ENCODE data around the gene DNAJC5G.

DNAJC5G gene

DNA sequence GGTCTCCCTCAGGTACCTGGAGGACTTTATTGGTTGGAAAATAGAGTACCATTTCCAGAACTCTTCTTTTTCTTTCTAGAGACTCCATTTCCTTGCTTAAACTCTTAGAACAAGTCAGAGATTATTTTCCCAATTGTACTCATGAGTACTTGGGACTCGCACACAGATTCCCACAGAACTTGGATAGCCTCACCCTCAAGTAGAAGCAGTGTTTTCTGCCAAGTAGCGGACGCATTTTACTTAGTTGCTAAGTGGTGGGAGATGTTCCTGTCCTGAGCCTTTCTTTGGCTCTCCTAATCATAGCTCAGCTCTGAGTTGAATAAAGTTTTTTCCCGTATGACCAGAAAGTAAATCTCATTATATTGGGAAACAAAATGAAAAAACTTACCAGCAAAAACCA, 29.6 kb upstream of the DNAJC5G start:
- no peak overlapping the region for H3K4me3 ChIP-seq (ENCODE audit: low read length)
- TF ChIP-seq ZNF274 (IDR thresholded peaks at IDR 0.05; ENCODE audit: low read depth, low read length): no peak

- no peak overlapping the region for H3K4me3 ChIP-seq (ENCODE audit: low read length)
- TF ChIP-seq ZNF274 (IDR thresholded peaks at IDR 0.05; ENCODE audit: low read depth, low read length): no peak
These were observed 27.3 kb upstream of the DNAJC5G start for GRCh38 chr2:27247893-27248292.

- H3K4me3 ChIP-seq (ENCODE audit: low read length): no peak overlapping the region
- no peak for TF ChIP-seq ZNF274 (IDR thresholded peaks at IDR 0.05; ENCODE audit: low read depth, low read length)
These were observed 25.9 kb upstream of the DNAJC5G start for GRCh38 chr2:27249159-27249890.

GRCh38 chr2:27249891-27250651, 25.2 kb upstream of the DNAJC5G start:
- TF ChIP-seq ZNF274 (IDR thresholded peaks at IDR 0.05; ENCODE audit: low read depth, low read length): no peak
- no peak overlapping the region for H3K4me3 ChIP-seq (ENCODE audit: low read length)

DNA sequence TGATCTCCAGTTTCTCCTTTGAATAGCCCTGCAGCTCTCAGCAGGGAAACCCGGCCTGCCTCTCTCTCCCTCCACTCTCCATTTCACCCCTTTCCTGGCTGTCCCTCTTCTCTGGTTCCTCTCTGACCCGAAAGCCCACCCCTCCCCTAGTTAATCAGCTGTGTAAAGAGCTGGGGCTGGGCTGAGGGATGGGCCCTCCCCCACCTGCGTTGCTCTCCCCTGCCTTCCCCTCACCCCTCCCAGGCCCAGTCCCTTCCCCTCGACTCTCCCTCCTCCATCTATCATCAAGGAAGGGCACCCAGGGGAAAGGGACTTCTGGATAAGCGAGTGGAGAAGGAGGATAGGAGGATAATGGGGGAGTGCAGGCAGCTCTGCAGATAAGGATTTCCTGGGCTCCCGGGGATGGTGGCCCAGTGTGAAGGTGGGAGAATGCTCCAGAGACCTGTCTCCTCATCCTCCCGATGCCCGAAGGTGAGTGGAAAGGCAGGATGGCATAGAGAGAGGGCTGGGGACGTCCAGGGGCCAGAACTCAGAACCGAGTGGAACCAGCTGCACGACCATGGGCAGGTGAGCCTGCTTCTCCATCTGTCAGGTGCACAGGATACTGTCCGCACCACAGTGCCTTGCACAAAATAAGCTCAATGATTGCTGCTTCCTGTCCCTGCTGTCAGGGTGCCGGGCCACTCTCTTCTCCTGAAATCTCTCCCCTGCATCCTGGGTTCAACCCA, 24.4 kb upstream of the DNAJC5G start:
- no peak for TF ChIP-seq ZNF274 (IDR thresholded peaks at IDR 0.05; ENCODE audit: low read depth, low read length)
- no peak overlapping the region for H3K4me3 ChIP-seq (ENCODE audit: low read length)

- no peak overlapping the region for H3K4me3 ChIP-seq (ENCODE audit: low read length)
- TF ChIP-seq ZNF274 (IDR thresholded peaks at IDR 0.05; ENCODE audit: low read depth, low read length): no peak
These were observed 23.5 kb upstream of the DNAJC5G start for GRCh38 chr2:27251766-27252165.

- no peak overlapping the region for H3K4me3 ChIP-seq (ENCODE audit: low read length)
- no peak for TF ChIP-seq ZNF274 (IDR thresholded peaks at IDR 0.05; ENCODE audit: low read depth, low read length)
These were observed 20.0 kb upstream of the DNAJC5G start for GRCh38 chr2:27255187-27255586.

GRCh38 chr2:27255660-27256059, 19.6 kb upstream of the DNAJC5G start:
- no peak for TF ChIP-seq ZNF274 (IDR thresholded peaks at IDR 0.05; ENCODE audit: low read depth, low read length)
- H3K4me3 ChIP-seq (ENCODE audit: low read length): no peak overlapping the region

DNA sequence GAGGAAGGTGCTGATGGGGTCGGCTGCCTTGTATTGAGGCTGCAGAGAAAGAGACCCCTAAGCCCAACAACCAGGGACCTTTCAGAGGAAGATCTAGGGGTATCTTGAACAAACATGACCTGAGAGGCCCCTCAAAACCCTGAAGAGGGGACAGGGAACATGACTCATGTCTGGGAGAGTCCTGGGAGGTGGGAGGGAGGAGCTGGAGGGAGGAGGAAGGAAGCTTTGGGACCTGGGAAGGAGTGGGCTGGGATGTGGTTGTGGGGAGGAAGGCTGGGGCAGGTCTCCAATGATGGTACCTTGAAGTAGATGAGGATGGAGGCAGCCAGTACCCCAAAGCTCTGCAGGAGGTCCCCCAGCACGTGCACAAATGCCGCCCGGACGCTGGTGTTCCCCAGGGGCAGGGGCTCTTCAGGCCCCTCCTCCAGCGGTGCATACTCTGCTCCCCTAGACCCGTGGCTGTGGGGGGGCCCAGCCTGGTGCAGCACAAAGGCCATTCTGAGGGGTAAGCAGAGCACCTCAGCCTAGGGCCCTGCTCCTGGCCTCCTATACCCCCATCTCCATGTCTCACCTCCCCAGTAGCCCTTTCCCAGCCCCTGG, 18.3 kb upstream of the DNAJC5G start:
- no peak overlapping the region for H3K4me3 ChIP-seq (ENCODE audit: low read length)

DNA sequence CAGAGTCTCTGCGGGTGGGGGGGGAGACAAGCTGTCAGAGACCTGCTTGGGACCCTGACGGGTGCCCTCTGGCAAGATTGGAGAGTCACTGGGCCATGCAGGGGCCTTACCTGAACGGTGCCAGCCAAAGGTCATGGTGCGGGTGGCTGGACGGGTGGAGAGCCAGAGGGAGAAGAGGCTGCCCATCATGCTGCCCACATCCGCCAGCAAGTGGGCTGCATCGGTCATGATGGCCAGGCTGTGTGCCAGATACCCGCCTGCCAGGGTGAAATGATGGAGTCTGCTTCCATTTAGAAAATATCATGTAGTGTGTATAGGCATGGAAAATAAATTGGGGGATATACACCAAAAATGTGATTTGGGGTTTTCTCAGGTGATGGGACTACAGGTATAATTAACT, 17.2 kb upstream of the DNAJC5G start:
- no peak for TF ChIP-seq ZNF274 (IDR thresholded peaks at IDR 0.05; ENCODE audit: low read depth, low read length)
- no peak overlapping the region for H3K4me3 ChIP-seq (ENCODE audit: low read length)

More for the DNA sequence above, 18.3 kb upstream of the DNAJC5G start:
- no peak for TF ChIP-seq ZNF274 (IDR thresholded peaks at IDR 0.05; ENCODE audit: low read depth, low read length)

DNA sequence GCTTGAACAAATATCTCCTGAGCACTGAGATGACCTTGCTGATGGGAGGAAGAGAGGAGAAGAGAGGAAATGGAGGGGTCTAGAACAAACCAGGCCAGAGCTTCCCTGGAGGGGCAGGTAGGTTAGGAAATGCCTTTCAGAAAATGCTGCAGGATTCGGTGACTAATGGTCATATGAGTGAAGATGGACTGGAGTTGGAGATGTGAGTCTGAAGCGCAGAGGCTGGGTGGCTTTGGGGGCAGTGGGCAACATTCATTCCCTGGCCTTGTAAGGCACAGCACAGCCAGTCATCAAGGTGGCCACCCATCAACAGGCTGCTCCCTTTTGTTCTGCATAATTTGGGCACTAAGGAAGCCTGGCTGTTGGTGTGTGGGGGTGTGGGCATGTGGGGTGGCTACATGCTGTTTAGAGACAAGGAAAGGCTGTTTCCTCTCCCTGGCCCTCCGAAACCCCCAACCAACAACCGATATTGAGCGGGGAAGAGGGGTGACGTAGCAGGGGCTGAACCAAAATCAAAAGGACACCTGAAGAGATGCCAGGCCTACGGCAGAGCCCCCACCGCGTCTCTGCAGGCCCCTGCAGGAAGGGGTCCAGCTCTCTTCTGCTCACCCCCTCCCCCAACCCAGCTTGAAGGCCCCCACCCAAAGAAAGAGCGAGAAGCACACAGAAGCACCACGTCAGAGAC, 13.8 kb upstream of the DNAJC5G start:
- no peak for TF ChIP-seq ZNF274 (IDR thresholded peaks at IDR 0.05; ENCODE audit: low read depth, low read length)
- no peak overlapping the region for H3K4me3 ChIP-seq (ENCODE audit: low read length)

- H3K4me3 ChIP-seq (ENCODE audit: low read length): no peak overlapping the region
- TF ChIP-seq ZNF274 (IDR thresholded peaks at IDR 0.05; ENCODE audit: low read depth, low read length): no peak
These were observed 13.3 kb upstream of the DNAJC5G start for GRCh38 chr2:27261926-27262298.

- H3K4me3 ChIP-seq (ENCODE audit: low read length): peak within 1 kb of the TSS; percentile 43; the same call in 1 of the 2 replicates
- TF ChIP-seq ZNF274 (IDR thresholded peaks at IDR 0.05; ENCODE audit: low read depth, low read length): no peak
These were observed 12.6 kb upstream of the DNAJC5G start, which contains the start of gene SLC30A3 for GRCh38 chr2:27262379-27263286. SLC30A3 (minus strand) TSS chr2:27263047; CDS start chr2:27262906, 141 bp downstream.

All from GM08714 (cell line).